Measurements from ENCODE around the gene RASSF10. TPM values are rescaled to one million over a fixed set of nuclear protein-coding genes. Genes with fewer than 3 reads are reported as not detected.

Gene RASSF10
- total RNA-seq, 1 experiment from 2014 or later, result not detected

DNA sequence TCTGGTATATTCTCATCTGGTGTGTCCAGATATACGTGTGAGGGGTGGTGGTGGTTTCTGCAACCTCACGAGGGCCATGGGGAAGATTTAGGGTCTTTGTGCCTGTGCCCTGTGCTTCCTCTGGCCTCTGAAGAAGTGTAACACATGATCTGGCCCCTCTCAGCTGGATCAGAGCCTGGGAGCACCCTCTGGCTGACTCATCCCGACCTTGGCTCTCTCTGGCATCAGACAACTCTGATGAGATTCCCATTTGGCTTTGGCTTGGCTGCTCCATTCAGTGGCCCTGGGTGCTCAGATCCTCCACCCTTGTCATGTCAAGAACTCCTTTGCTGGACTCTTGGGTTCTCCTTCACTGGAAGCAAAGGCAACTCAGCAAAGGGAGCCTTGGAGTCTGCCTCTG lies 45.2 kb downstream of the RASSF10 start:
- no peak for DNase-seq (ENCODE audit: low read depth, low spot score)
- no peak for TF ChIP-seq CEBPB (IDR thresholded peaks at IDR 0.05; ENCODE audit: low read depth)
- TF ChIP-seq ZNF274 (IDR thresholded peaks at IDR 0.05; ENCODE audit: low read depth, low read length), result no peak
- no peak for TF ChIP-seq JUND (IDR thresholded peaks at IDR 0.05)
- no peak for TF ChIP-seq POLR2A (IDR thresholded peaks at IDR 0.05; ENCODE audit: borderline replicate concordance, extremely low read depth, insufficient read depth, insufficient read length)
- no peak for TF ChIP-seq REST (IDR thresholded peaks at IDR 0.05; ENCODE audit: low read depth)
- no peak for TF ChIP-seq CBX3 (IDR thresholded peaks at IDR 0.05; ENCODE audit: low read depth)
- no peak for TF ChIP-seq POLR2AphosphoS5 (IDR thresholded peaks at IDR 0.05; ENCODE audit: low read depth, low read length)
- no peak for TF ChIP-seq SP1 (IDR thresholded peaks at IDR 0.05; ENCODE audit: low read depth)
- no peak for TF ChIP-seq ZFX (IDR thresholded peaks at IDR 0.05)
- TF ChIP-seq EZH2 (IDR thresholded peaks at IDR 0.05), result no peak
- TF ChIP-seq EGR1 (IDR thresholded peaks at IDR 0.05; ENCODE audit: low read depth), result no peak
- H2AFZ ChIP-seq (ENCODE audit: low read depth, low read length, poor library complexity, severe bottlenecking), result no peak overlapping the region
- BruUV-seq (replicated peaks), result no TSS peak
- RAD21 ChIA-PET (ENCODE audit: low non-redundant PET in 1 of 2, low total read pairs in 2 of 2, uncharacterized antibody in 2 of 2, unreplicated experiment in 2 of 2), result no interaction called here
- H3K79me2 ChIP-seq (ENCODE audit: insufficient read depth, low read length), result no peaks in the 10 kb centered on the region
- H3K36me3 ChIP-seq (ENCODE audit: control insufficient read depth in 1 of 2, insufficient read depth in 2 of 2, low read length in 2 of 2), result no peaks in the 10 kb centered on the region
- POLR2A ChIA-PET, result no interaction called here
- H3K4me3 ChIP-seq (replicated peaks in 1 of 2; ENCODE audit: low read depth in 1 of 2, low read length in 2 of 2), result no peak overlapping the region
- H4K20me1 ChIP-seq (ENCODE audit: insufficient read depth), result no peaks in the 10 kb centered on the region
- no peak overlapping the region for H3K4me2 ChIP-seq (ENCODE audit: low read length)
- H3K27me3 ChIP-seq (ENCODE audit: insufficient read depth, low read length), result no peaks in the 10 kb centered on the region
- H3K9me3 ChIP-seq (ENCODE audit: control insufficient read depth in 1 of 2, insufficient read depth in 1 of 2, low read depth in 1 of 2, low read length in 2 of 2), result no peaks in the 10 kb centered on the region
- no peaks in the 10 kb centered on the region; the same call in 1 of the 2 replicates for H3K9me2 ChIP-seq (ENCODE audit: insufficient read depth)
- no peak for ATAC-seq
- H3K9ac ChIP-seq (ENCODE audit: low read length), result no peak overlapping the region
- intact Hi-C loops (cut with micrococcal nuclease), result no loop called here
- no peak overlapping the region for H3K27ac ChIP-seq (ENCODE audit: low read depth, low read length)
- CTCF ChIA-PET, result no interaction called here
- H3K4me1 ChIP-seq (ENCODE audit: control insufficient read depth in 1 of 2, insufficient read depth in 2 of 2, low read length in 2 of 2), result peaks cover 20 to 41% of the 10 kb centered on the region in 2 experiments

All from HCT116 (cell line).